ENCODE measurements around the gene ANKRD24. TPM values are rescaled to one million over a fixed set of nuclear protein-coding genes. Genes with fewer than 3 reads are reported as not detected.
"Not testable (repeated sequence)": the region's sequence is repeated elsewhere in the genome, so short reads cannot be mapped to it uniquely, and the experiment has no call there.

Gene ANKRD24
- total and polyA plus RNA-seq, 2 experiments from 2014 or later = 6.2 to 7.4 TPM

- Histone ChIP-seq H3K4me3 (no peak overlapping the region), H3K9me3 (ENCODE audit: low read depth) (no peaks in the 10 kb centered on the region), H3K27ac (no peak overlapping the region), H3K27me3 (no peaks in the 10 kb centered on the region), H3K4me1 (ENCODE audit: low read depth) (no peaks in the 10 kb centered on the region), H3K36me3 (no peaks in the 10 kb centered on the region)
- TF ChIP-seq, protein P1, sequence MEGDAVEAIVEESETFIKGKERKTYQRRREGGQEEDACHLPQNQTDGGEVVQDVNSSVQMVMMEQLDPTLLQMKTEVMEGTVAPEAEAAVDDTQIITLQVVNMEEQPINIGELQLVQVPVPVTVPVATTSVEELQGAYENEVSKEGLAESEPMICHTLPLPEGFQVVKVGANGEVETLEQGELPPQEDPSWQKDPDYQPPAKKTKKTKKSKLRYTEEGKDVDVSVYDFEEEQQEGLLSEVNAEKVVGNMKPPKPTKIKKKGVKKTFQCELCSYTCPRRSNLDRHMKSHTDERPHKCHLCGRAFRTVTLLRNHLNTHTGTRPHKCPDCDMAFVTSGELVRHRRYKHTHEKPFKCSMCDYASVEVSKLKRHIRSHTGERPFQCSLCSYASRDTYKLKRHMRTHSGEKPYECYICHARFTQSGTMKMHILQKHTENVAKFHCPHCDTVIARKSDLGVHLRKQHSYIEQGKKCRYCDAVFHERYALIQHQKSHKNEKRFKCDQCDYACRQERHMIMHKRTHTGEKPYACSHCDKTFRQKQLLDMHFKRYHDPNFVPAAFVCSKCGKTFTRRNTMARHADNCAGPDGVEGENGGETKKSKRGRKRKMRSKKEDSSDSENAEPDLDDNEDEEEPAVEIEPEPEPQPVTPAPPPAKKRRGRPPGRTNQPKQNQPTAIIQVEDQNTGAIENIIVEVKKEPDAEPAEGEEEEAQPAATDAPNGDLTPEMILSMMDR (IDR thresholded peaks at IDR 0.05; ENCODE audit: low read depth, low read length) = no peak
- DNase-seq (ENCODE audit: low read depth in 1 of 2, low spot score in 1 of 2) = no peak
Observed at GRCh38 chr19:4232614-4233281, 50.3 kb downstream of the ANKRD24 start.

DNA sequence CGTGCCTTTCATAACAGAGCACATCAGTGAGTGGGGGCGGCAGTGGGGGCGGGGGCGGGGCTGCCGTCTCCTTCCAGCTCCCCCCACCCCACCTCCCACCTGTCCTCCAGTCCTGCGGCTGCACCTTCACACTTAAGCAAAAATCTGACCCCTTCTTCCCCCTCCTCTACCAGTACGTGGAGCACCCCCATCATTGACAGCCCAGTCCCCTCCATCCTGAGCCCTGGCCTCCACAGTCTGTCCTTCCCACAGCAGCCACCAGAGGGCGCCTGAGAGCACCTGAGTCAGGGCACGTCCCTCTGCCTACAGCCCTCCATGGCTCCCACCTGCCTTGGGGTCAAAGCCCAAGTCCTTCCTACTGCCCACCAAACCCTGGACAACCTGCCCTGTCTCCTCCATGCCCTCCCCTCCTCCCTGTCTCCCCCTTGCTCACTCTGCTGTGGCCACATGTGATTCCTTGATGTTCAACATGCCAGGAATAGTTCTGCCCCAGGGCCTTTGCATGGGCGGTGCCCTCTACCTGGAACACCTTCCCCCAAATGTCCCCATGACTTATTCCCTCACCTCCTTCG, 50.9 kb downstream of the ANKRD24 start:
- no peaks in the 10 kb centered on the region for H3K27me3 ChIP-seq
- no peaks in the 10 kb centered on the region for H3K4me1 ChIP-seq (ENCODE audit: low read depth)
- DNase-seq (ENCODE audit: low read depth in 1 of 2, low spot score in 1 of 2) = peak; percentile 30 to 35
- no peaks in the 10 kb centered on the region for H3K36me3 ChIP-seq
- TF ChIP-seq, protein P1 (IDR thresholded peaks at IDR 0.05; ENCODE audit: low read depth, low read length) = peak; percentile 72
- no peaks in the 10 kb centered on the region for H3K9me3 ChIP-seq (ENCODE audit: low read depth)
- no peak overlapping the region for H3K27ac ChIP-seq
- no peak overlapping the region for H3K4me3 ChIP-seq

DNA sequence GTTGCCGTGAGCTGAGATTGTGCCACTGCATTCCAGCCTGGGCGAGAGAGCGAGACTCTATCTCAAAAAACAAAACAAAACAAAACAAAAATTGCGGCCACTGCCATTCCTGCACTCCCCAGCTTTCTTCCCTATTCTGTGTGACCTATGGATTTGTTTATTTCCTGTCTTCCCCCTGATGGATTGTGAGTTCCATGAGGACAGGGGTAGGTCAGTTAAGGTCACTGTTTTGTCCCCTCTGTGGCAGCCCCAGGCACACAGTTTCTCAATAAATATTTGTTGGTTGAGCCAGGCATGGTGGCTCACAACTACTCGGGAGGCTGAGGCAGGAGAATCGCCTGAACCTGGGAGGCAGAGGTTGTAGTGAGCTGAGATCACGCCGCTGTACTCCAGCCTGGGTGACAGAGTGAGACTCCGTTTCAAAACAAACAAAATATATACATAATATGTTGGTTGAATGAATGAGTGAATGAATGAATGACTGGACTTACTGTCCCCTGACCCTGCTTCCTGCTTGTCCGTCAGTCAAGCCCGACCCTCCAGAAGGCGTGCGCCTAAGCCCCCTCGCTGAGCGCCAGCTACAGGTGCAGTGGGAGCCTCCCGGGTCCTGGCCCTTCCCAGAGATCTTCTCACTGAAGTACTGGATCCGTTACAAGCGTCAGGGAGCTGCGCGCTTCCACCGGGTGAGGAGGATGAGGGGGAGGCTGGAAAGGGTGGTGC, 51.8 kb downstream of the ANKRD24 start:
- no peaks in the 10 kb centered on the region for H3K9me3 ChIP-seq (ENCODE audit: low read depth)

DNA sequence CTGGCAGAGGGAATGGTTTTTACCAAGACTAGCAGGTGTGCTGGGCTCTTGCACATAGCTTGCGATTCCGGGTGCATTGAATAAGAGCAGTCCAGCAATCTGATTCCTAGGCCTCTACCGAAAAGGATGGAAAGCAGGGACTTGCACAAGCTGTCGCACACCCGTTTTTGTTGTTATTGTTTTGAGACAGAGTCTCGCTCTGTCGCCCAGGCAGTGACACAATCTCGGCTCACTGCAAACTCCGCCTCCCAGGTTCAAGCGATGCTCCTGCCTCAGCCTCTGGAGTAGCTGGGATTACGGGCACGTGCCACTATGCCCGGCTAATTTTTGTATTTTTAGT, 52.3 kb downstream of the ANKRD24 start:
- TF ChIP-seq, protein P1 (IDR thresholded peaks at IDR 0.05; ENCODE audit: low read depth, low read length) = no peak
- Histone ChIP-seq H3K36me3 (no peaks in the 10 kb centered on the region), H3K4me1 (ENCODE audit: low read depth) (no peaks in the 10 kb centered on the region), H3K9me3 (ENCODE audit: low read depth) (no peaks in the 10 kb centered on the region), H3K27ac (no peak overlapping the region), H3K27me3 (no peaks in the 10 kb centered on the region), H3K4me3 (no peak overlapping the region)
- DNase-seq (ENCODE audit: low read depth in 1 of 2, low spot score in 1 of 2) = no peak

More for the DNA sequence above, 51.8 kb downstream of the ANKRD24 start:
- H3K27me3 ChIP-seq = no peaks in the 10 kb centered on the region
- H3K4me3 ChIP-seq = no peak overlapping the region
- H3K36me3 ChIP-seq = no peaks in the 10 kb centered on the region
- no peak overlapping the region for H3K27ac ChIP-seq
- TF ChIP-seq, protein P1 (IDR thresholded peaks at IDR 0.05; ENCODE audit: low read depth, low read length) = no peak
- DNase-seq (ENCODE audit: low read depth in 1 of 2, low spot score in 1 of 2) = no peak
- no peaks in the 10 kb centered on the region for H3K4me1 ChIP-seq (ENCODE audit: low read depth)

DNA sequence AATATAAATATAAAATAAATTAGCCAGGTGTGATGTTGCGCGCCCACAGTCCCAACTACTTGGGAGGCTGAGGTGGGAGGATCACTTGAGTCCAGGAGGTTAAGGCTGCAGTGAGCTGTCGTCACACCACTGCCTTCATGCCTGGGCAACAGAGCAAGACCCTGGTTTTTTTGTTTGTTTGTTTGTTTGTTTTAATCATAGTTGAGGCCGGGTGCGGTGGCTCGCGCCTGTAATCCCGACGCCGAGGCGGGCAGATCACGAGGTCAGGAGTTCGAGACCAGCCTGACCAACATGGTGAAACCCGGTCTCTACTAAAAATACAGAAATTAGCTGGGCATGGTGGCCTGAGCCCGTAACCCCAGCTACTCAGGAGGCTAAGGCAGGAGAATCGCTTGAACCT, 55.0 kb downstream of the ANKRD24 start:
- DNase-seq (ENCODE audit: low read depth in 1 of 2, low spot score in 1 of 2); H3K4me3 ChIP-seq; H3K9me3 ChIP-seq (ENCODE audit: low read depth); H3K4me1 ChIP-seq (ENCODE audit: low read depth); H3K27ac ChIP-seq; H3K36me3 ChIP-seq; H3K27me3 ChIP-seq: not testable (repeated sequence)

GRCh38 chr19:4238831-4239230, 56.3 kb downstream of the ANKRD24 start:
- H3K27ac ChIP-seq = no peak overlapping the region
- no peak overlapping the region for H3K4me3 ChIP-seq
- H3K36me3 ChIP-seq = no peaks in the 10 kb centered on the region
- no peaks in the 10 kb centered on the region for H3K4me1 ChIP-seq (ENCODE audit: low read depth)
- DNase-seq (ENCODE audit: low read depth in 1 of 2, low spot score in 1 of 2) = no peak
- H3K27me3 ChIP-seq = no peaks in the 10 kb centered on the region
- TF ChIP-seq, protein P1 (IDR thresholded peaks at IDR 0.05; ENCODE audit: low read depth, low read length) = no peak
- H3K9me3 ChIP-seq (ENCODE audit: low read depth) = no peaks in the 10 kb centered on the region

Measured in cardiac muscle cell (in vitro differentiated cells and primary cell).